ENCODE data around the gene GRAMD4.

The GRAMD4 gene

DNA sequence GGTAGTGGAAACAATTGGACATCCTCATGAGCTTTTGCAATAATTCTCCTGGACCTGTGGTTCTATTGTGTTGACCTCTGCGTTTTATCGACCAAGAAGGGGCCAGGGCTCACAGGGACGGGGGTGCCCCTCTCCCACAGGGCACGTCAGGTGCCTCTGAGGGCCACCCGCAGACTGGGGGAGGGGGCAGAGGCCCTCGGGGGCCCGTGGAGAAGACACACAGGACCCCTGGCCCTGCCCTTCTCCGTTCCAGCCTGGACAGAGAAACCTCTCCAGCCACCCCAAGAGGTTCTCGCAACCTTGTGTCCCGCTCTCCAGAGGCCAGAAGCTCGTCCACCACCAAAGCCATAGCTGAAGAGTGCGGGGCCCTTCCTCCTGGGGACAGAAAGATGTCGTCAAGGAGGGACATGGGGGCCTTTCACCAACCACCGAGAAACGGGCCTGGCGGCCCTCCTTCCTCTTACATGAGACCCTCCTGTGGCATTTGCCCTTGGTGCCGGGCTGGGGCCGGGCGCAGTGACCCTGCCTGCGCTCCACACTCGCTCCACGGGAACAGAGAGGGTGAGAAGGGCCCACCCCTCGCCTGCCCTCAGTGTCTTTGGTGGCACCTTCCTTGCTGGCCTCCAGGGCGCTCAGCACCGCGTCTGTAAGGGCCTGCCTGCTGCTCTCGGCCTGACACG is 57.3 kb downstream of the GRAMD4 start:
- TF ChIP-seq EZH2phosphoT487 (IDR thresholded peaks at IDR 0.05; ENCODE audit: borderline replicate concordance, low read length) = no peak
- TF ChIP-seq, protein P1, sequence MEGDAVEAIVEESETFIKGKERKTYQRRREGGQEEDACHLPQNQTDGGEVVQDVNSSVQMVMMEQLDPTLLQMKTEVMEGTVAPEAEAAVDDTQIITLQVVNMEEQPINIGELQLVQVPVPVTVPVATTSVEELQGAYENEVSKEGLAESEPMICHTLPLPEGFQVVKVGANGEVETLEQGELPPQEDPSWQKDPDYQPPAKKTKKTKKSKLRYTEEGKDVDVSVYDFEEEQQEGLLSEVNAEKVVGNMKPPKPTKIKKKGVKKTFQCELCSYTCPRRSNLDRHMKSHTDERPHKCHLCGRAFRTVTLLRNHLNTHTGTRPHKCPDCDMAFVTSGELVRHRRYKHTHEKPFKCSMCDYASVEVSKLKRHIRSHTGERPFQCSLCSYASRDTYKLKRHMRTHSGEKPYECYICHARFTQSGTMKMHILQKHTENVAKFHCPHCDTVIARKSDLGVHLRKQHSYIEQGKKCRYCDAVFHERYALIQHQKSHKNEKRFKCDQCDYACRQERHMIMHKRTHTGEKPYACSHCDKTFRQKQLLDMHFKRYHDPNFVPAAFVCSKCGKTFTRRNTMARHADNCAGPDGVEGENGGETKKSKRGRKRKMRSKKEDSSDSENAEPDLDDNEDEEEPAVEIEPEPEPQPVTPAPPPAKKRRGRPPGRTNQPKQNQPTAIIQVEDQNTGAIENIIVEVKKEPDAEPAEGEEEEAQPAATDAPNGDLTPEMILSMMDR (IDR thresholded peaks at IDR 0.05; ENCODE audit: low read depth, low read length, poor library complexity, severe bottlenecking) = no peak
- Histone ChIP-seq H3K27me3 (ENCODE audit: control insufficient read depth, low read length) (no peaks in the 10 kb centered on the region), H4K20me1 (ENCODE audit: control insufficient read depth, insufficient read depth, low read depth, low read length) (no peaks in the 10 kb centered on the region), H3F3A (ENCODE audit: control insufficient read depth, insufficient read depth) (0 out of 2 replicates have a peak, but pooled peaks cover 6% of the 10 kb centered on the region), H3K36me3 (ENCODE audit: control insufficient read depth, low read length) (peaks cover 15% of the 10 kb centered on the region), H3K27ac (ENCODE audit: low read depth, low read length) (no peak overlapping the region), H3K4me2 (ENCODE audit: low read length) (no peak overlapping the region), H3K4me3 (ENCODE audit: low read length) (no peak overlapping the region), H3K4me1 (ENCODE audit: control insufficient read depth, low read length) (peaks cover 25% of the 10 kb centered on the region), H3K9me3 (ENCODE audit: control insufficient read depth, insufficient read depth, low read length) (no peaks in the 10 kb centered on the region), H3K79me2 (ENCODE audit: control insufficient read depth, low read length) (no peaks in the 10 kb centered on the region), H3K9me2 (replicated peaks; ENCODE audit: control insufficient read depth, low read length) (no peaks in the 10 kb centered on the region)

DNA sequence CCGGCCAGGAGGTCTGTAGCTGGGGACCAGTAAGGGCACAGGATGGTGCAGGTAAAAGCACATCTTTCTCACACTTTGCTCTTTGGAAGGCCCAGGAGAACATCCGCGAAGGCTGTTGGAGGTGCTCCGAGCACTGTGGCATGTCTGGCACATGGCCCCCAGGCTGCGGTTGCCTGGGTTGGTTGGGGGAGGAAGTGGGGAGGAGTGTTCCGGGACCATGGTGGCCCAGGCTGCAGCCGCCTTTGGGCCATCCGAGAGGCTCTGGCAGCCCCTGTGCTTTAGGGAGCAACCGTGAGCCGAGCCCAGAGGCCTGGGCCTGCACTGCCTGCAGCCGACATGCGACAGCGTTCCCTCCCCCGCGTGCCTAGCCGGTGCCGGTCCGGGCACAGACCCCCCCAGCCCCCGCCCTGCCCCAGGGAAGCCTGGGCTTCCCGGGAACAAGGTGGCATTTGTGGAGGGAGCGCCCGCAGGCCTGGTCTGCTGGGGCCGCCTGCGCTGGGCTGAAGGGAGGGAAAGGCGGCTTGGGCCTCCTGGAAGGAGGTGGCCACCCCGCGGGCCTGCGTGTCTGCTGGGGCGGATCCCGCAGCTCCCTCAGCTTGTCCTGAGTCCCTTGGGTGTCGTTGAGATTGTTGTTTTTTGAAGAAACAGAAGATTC is 57.9 kb downstream of the GRAMD4 start:
- no peaks in the 10 kb centered on the region for H3K9me2 ChIP-seq (replicated peaks; ENCODE audit: control insufficient read depth, low read length)
- H3K4me1 ChIP-seq (ENCODE audit: control insufficient read depth, low read length) = peaks cover 32% of the 10 kb centered on the region
- H3K79me2 ChIP-seq (ENCODE audit: control insufficient read depth, low read length) = no peaks in the 10 kb centered on the region
- H3F3A ChIP-seq (ENCODE audit: control insufficient read depth, insufficient read depth) = peaks cover 7% of the 10 kb centered on the region; the same call in 1 of the 2 replicates
- no peak overlapping the region for H3K4me2 ChIP-seq (ENCODE audit: low read length)
- H3K4me3 ChIP-seq (ENCODE audit: low read length) = no peak overlapping the region
- H4K20me1 ChIP-seq (ENCODE audit: control insufficient read depth, insufficient read depth, low read depth, low read length) = no peaks in the 10 kb centered on the region
- H3K27me3 ChIP-seq (ENCODE audit: control insufficient read depth, low read length) = no peaks in the 10 kb centered on the region
- H3K9me3 ChIP-seq (ENCODE audit: control insufficient read depth, insufficient read depth, low read length) = no peaks in the 10 kb centered on the region
- H3K27ac ChIP-seq (ENCODE audit: low read depth, low read length) = no peak overlapping the region
- TF ChIP-seq, protein P1 (IDR thresholded peaks at IDR 0.05; ENCODE audit: low read depth, low read length, poor library complexity, severe bottlenecking) = no peak
- TF ChIP-seq EZH2phosphoT487 (IDR thresholded peaks at IDR 0.05; ENCODE audit: borderline replicate concordance, low read length) = no peak
- peaks cover 15% of the 10 kb centered on the region for H3K36me3 ChIP-seq (ENCODE audit: control insufficient read depth, low read length)

DNA sequence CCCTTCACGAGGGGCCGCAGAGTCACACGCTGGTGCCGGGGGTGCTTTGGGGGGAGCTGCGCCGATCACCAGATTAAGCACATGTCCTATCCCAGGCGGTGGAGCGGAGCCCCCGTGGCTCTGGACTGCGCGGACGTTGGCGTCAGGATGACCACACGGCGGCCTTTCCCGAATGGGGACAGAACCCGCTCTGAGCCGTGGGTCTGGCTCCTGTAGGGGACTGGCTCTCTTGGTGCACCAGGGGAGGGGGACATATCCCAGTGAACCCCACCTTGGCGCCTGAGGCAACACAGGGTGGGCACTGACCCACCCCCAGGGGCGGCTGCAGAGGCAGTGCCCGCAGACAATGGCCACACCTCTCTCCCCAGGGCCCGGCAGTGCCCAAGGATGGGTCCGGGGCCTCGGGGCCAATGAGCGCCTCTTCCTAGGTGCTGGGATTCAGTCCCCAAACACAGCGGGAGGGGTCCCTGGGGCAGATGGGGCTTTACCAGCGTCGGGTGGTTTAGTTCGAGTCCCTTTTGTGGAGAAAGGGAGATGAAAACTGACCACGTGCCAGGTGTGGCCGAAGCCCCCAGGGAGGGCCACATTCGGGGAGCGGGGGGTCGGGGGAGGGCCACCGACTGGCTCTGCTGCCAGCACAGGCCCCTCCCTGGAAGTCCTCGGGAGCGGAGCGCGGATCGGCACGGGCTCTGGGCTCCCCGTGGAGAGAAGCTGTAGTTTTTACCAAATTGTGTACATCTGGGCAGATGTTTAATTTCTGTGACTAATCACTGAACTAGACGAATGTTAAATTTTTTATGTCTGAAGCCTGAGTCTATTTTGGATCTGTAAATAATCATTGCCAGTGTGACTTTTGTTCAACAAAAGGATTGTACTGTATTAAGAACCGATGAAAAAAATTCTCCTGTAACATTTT is 58.9 kb downstream of the GRAMD4 start:
- Histone ChIP-seq H3K4me2 (ENCODE audit: low read length) (no peak overlapping the region), H3F3A (ENCODE audit: control insufficient read depth, insufficient read depth) (peaks cover 13% of the 10 kb centered on the region), H3K4me1 (ENCODE audit: control insufficient read depth, low read length) (peaks cover 32% of the 10 kb centered on the region), H3K9me2 (replicated peaks; ENCODE audit: control insufficient read depth, low read length) (no peaks in the 10 kb centered on the region), H3K27ac (ENCODE audit: low read depth, low read length) (no peak overlapping the region), H3K36me3 (ENCODE audit: control insufficient read depth, low read length) (peaks cover 8% of the 10 kb centered on the region), H3K79me2 (ENCODE audit: control insufficient read depth, low read length) (no peaks in the 10 kb centered on the region), H4K20me1 (ENCODE audit: control insufficient read depth, insufficient read depth, low read depth, low read length) (no peaks in the 10 kb centered on the region), H3K4me3 (ENCODE audit: low read length) (no peak overlapping the region), H3K27me3 (ENCODE audit: control insufficient read depth, low read length) (no peaks in the 10 kb centered on the region), H3K9me3 (ENCODE audit: control insufficient read depth, insufficient read depth, low read length) (no peaks in the 10 kb centered on the region)
- TF ChIP-seq, protein P1 (IDR thresholded peaks at IDR 0.05; ENCODE audit: low read depth, low read length, poor library complexity, severe bottlenecking) = no peak
- TF ChIP-seq EZH2phosphoT487 (IDR thresholded peaks at IDR 0.05; ENCODE audit: borderline replicate concordance, low read length) = no peak
